Endodermal cell (in vitro differentiated cells): ENCODE results near the gene GRIK3. TPM values are rescaled to one million over a fixed set of nuclear protein-coding genes. Genes with fewer than 3 reads are reported as not detected.

Experiments used
- DNase-seq: peaks from one replicate; pipeline ENCODE4 v3.0.0-alpha.2; 2017
- H3K27ac ChIP-seq: 2 replicates; pipeline ENCODE4 v1.5.1; 2013; ENCODE audit warnings: mild to moderate bottlenecking, low read depth, low read length, moderate library complexity
- H3K27me3 ChIP-seq: 2 replicates; pipeline ENCODE4 v1.6.1; 2013; ENCODE audit warnings: mild to moderate bottlenecking, low read length, moderate library complexity; ENCODE audit not compliant: insufficient read depth, control insufficient read depth, poor library complexity, severe bottlenecking
- H3K36me3 ChIP-seq: 2 replicates; pipeline ENCODE4 v1.7.0; 2013; ENCODE audit warnings: mild to moderate bottlenecking, low read length, moderate library complexity; ENCODE audit not compliant: control insufficient read depth, insufficient read depth
- H3K4me1 ChIP-seq: one replicate; pipeline ENCODE4 v1.7.0; 2013; ENCODE audit warnings: low read length; ENCODE audit not compliant: control insufficient read depth, insufficient read depth
- H3K4me3 ChIP-seq: 2 replicates; pipeline ENCODE4 v1.5.1; 2013; ENCODE audit warnings: mild to moderate bottlenecking, low read length, moderate library complexity
- H3K9ac ChIP-seq: 2 replicates; pipeline ENCODE4 v1.6.1; 2013; ENCODE audit warnings: mild to moderate bottlenecking, low read length, moderate library complexity; ENCODE audit not compliant: poor library complexity, severe bottlenecking; ENCODE audit errors: extremely low read depth
- H3K9me3 ChIP-seq: 2 replicates; pipeline ENCODE4 v1.6.1; 2013; ENCODE audit warnings: mild to moderate bottlenecking, low read length, moderate library complexity; ENCODE audit not compliant: control insufficient read depth
- H3K27ac Mint-ChIP-seq: 2 replicates; pipeline ENCODE4 v1.8.0; 2020; ENCODE audit warnings: mixed read lengths
- H3K27me3 Mint-ChIP-seq: 2 replicates; pipeline ENCODE4 v1.8.0; 2021; ENCODE audit warnings: mild to moderate bottlenecking, mixed read lengths; ENCODE audit not compliant: insufficient read depth
- H3K36me3 Mint-ChIP-seq: 2 replicates; pipeline ENCODE4 v1.8.0; 2020; ENCODE audit warnings: low read depth, mixed read lengths
- H3K4me1 Mint-ChIP-seq: 2 replicates; pipeline ENCODE4 v1.8.0; 2020; ENCODE audit warnings: mixed read lengths
- H3K4me3 Mint-ChIP-seq: 2 replicates; pipeline ENCODE4 v1.8.0; 2020; ENCODE audit warnings: mild to moderate bottlenecking, moderate library complexity, mixed read lengths
- H3K9me3 Mint-ChIP-seq: 2 replicates; pipeline ENCODE4 v1.8.0; 2020; ENCODE audit warnings: mild to moderate bottlenecking, mixed read lengths
- CTCF ChIP-seq: fragments of 200-600 bp; sonication (generic); conservative IDR thresholded peaks from 2 replicates; pipeline ENCODE4 v1.5.0; 2021; ENCODE audit warnings: antibody characterized with exemption, mild to moderate bottlenecking
- WGBS, 2 experiments: methylation state at CpG; one replicate each; pipeline versions ENCODE4 v1.1.5 to v1.1.7; 2013; ENCODE audit warnings: missing lambda C conversion rate in 2 of 2, mixed read lengths in 1 of 2; ENCODE audit not compliant: insufficient coverage in 1 of 2, insufficient read length in 1 of 2; 5-methylcytosine and 5-hydroxymethylcytosine counted together
- total RNA-seq, 2 donors: library from RNA; stranded (reverse); fragmentation: NEBNext Ultra II Directional in 1 of 2; extraction: Animal tissue kit (Norgen Biotek cat#: 25700) in 1 of 2; gene quantifications; 2 replicates in 1 of 2; 3 replicates in 1 of 2; pipeline ENCODE4 v1.2.1, GENCODE V29; 2021

Gene GRIK3
- total RNA-seq, 2 donors from 2014 or later, result 13.4 to 32.4 TPM

GRCh38 chr1:36922071-36922470 is 112.2 kb downstream of the GRIK3 start:
- Mint-ChIP-seq H3K27ac (no peak overlapping the region), H3K27me3 (peaks cover 5% of the 10 kb centered on the region), H3K9me3 (peaks cover 2% of the 10 kb centered on the region), H3K4me3 (no peak overlapping the region), H3K36me3 (no peaks in the 10 kb centered on the region), H3K4me1 (peaks cover 11% of the 10 kb centered on the region)
- Histone ChIP-seq H3K27me3 (no peaks in the 10 kb centered on the region), H3K4me3 (no peak overlapping the region), H3K9me3 (no peaks in the 10 kb centered on the region), H3K4me1 (no peaks in the 10 kb centered on the region), H3K9ac (no peak overlapping the region), H3K27ac (no peak overlapping the region), H3K36me3 (no peaks in the 10 kb centered on the region)
- DNase-seq, result no peak
- TF ChIP-seq CTCF, result no peak
- WGBS, 2 experiments, result 73 to 89% methylated on average over 2 to 5 of the region's 5 CpGs

- Histone ChIP-seq H3K27ac (no peak overlapping the region), H3K4me1 (no peaks in the 10 kb centered on the region), H3K27me3 (no peaks in the 10 kb centered on the region), H3K4me3 (no peak overlapping the region), H3K9me3 (no peaks in the 10 kb centered on the region), H3K36me3 (no peaks in the 10 kb centered on the region), H3K9ac (no peak overlapping the region)
- Mint-ChIP-seq H3K4me1 (peaks cover 11% of the 10 kb centered on the region), H3K4me3 (no peak overlapping the region), H3K9me3 (peaks cover 12% of the 10 kb centered on the region), H3K27me3 (peaks cover 5% of the 10 kb centered on the region), H3K36me3 (no peaks in the 10 kb centered on the region), H3K27ac (no peak overlapping the region)
- DNase-seq, result no peak
- 87 to 100% methylated on average over 2 to 6 of the region's 6 CpGs for WGBS, 2 experiments
- no peak for TF ChIP-seq CTCF
Measured at GRCh38 chr1:36920801-36921405, 113.4 kb downstream of the GRIK3 start.

- no peak for DNase-seq
- no peaks in the 10 kb centered on the region for H3K36me3 Mint-ChIP-seq
- 67 to 90% methylated on average over 1 to 3 of the region's 3 CpGs for WGBS, 2 experiments
- peaks cover 11% of the 10 kb centered on the region for H3K4me1 Mint-ChIP-seq
- TF ChIP-seq CTCF, result no peak
- H3K27ac Mint-ChIP-seq, result no peak overlapping the region
- H3K27ac ChIP-seq, result no peak overlapping the region
- peaks cover 17% of the 10 kb centered on the region for H3K9me3 Mint-ChIP-seq
- peaks cover 5% of the 10 kb centered on the region for H3K27me3 Mint-ChIP-seq
- H3K9ac ChIP-seq, result no peak overlapping the region
- no peaks in the 10 kb centered on the region for H3K27me3 ChIP-seq
- H3K4me1 ChIP-seq, result no peaks in the 10 kb centered on the region
- no peaks in the 10 kb centered on the region for H3K9me3 ChIP-seq
- H3K36me3 ChIP-seq, result no peaks in the 10 kb centered on the region
- no peak overlapping the region for H3K4me3 Mint-ChIP-seq
- no peak overlapping the region for H3K4me3 ChIP-seq
Measured at GRCh38 chr1:36920371-36920770, 113.9 kb downstream of the GRIK3 start.
